PFSK-1 (cell line): ENCODE data around the gene PTPRJ.

Experiments used
- POLR2AphosphoS5 ChIP-seq: IDR thresholded peaks from 2 replicates; pipeline ENCODE4 v1.6.1; 2012; ENCODE audit warnings: low read depth, mild to moderate bottlenecking, control low read depth, low read length, moderate library complexity
- REST ChIP-seq, 2 experiments: IDR thresholded peaks; 2 replicates each; pipeline versions ENCODE4 v1.6.1 to v1.8.0; 2011 to 2012; ENCODE audit warnings: low read depth in 2 of 2, low read length in 2 of 2, control low read depth in 1 of 2, inconsistent platforms in 1 of 2, mild to moderate bottlenecking in 1 of 2, moderate library complexity in 1 of 2; ENCODE audit not compliant: insufficient read depth in 1 of 2

GRCh38 chr11:47940904-47941649 lies 39.3 kb upstream of the PTPRJ start:
- TF ChIP-seq REST (IDR thresholded peaks at IDR 0.05; ENCODE audit: insufficient read depth in 1 of 2, low read depth in 2 of 2, low read length in 2 of 2) (no peak), POLR2AphosphoS5 (no peak)
